T follicular helper cell (primary cell): ENCODE results near the gene RTF1.
"Not testable (repeated sequence)": the region's sequence is repeated elsewhere in the genome, so short reads cannot be mapped to it uniquely, and the experiment has no call there.

Experiments used
- DNase-seq: peaks from one replicate; pipeline ENCODE4 v3.0.0-alpha.2; 2020; ENCODE audit warnings: low read depth
- total RNA-seq, 2 experiments: gene quantifications; one replicate each; lab custom pipeline; 2026; lab: John Stamatoyannopoulos, UW

The RTF1 gene
- total RNA-seq: 60.9 to 73.2 reads per million in 2 experiments

DNA sequence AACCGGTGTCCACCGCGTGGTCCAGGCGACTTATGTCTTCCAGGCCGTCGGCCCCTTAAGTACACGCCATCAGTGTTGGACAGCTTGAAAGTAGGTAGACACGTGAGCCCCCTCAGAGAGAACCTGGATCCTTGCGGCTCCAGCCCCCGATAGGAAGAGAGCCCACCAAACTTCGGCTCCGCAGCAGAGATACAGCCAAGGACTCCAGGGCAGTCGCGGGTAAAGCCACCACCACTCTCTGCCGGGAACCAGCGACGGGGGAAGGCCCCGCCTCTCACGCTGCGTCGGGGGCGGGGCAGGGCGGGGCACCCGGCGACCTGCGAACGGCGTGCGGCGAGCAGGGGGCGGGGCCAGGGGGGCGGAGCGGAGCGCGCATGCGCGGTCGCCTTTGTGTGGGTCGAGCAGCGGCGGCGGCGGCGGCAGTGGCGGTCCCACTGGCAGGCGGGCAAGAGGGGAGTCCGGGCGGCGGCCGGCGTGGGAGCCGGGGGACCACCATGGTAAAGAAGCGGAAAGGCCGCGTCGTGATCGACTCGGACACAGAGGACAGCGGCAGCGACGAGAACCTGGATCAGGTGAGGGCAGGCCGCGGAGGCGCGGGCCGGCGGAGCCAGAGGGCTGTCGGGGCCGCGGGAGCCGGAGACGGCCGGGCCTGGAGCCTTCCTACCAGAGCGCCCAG, at the start of gene RTF1:
Gene RTF1 (plus strand): TSS at position 354 of the 676 bp plus-strand sequence. CDS start 21 bp downstream, at position 375.
- peak; percentile 95 for DNase-seq

GRCh38 chr15:41367418-41367817, 49.5 kb upstream of the RTF1 start:
- no peak for DNase-seq

GRCh38 chr15:41377978-41378377, 38.9 kb upstream of the RTF1 start:
- DNase-seq: no peak

DNA sequence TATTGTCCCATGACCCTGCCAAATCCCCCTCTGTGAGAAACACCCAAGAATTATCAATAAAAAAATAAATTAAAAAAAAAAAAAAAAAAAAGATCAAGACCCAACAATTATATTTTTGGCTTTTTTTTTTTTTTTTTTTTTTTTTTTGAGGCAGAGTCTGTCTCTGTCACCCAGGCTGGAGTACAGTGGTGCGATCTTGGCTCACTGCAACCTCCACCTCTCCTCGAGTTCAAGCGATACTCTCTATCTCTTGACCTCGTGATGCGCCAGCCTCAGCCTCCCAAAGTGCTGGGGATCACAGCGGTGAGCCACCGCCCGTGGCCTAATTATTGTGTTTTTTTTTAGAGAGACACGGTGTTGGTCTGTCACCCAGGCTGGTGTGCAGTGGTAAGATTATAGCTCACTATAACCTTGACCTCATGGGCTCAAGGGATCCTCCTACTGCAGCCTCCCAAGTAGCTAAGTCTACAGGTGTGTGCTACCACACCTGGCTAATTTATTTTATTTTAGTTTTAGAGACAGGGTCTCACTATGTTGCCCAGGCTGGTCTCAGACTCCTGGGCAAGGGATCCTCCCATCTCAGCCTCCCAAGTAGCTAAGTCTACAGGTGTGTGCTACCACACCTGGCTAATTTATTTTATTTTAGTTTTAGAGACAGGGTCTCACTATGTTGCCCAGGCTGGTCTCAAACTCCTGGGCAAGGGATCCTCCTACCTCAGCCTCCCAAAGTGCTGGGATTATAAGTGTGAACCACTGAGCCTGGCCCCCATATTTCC, 32.7 kb upstream of the RTF1 start:
- DNase-seq: not testable (repeated sequence)

DNA sequence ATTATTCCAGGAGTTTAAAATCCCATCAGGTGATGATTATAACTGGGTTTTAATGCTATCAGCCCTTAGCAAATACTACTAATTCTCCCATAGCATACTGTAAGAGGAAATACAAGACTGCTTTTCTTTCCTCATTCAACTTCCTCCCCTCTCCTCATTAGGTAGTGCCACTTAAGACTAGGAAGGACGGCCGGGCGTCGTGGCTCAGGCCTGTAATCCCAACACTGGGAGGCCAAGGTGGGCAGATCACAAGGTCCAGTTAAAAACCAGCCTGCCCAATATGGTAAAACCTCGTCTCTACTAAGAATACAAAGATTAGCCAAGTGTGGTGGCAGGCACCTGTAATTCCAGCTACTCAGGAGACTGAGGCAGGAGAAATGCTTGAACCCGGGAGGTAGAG, 29.2 kb upstream of the RTF1 start:
- no peak for DNase-seq

DNA sequence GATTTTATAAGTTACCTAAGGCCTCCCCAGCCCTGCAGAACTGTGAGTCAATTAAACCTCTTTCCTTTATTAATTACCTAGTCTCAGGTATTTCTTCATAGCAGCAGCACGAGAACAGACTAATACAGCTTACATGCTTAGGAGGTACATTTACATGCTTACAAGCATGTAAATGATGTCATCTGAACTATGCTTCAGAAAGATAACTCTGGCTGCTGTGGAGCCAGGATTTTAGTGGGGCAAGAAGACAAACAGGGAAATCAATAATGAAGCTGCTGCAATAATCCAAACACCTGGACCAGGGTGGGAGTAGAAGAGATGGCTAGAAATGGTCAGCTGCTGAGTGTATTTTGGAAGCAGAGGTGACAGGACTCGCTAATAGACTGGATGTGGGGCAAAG, 24.2 kb upstream of the RTF1 start:
- DNase-seq: no peak

DNA sequence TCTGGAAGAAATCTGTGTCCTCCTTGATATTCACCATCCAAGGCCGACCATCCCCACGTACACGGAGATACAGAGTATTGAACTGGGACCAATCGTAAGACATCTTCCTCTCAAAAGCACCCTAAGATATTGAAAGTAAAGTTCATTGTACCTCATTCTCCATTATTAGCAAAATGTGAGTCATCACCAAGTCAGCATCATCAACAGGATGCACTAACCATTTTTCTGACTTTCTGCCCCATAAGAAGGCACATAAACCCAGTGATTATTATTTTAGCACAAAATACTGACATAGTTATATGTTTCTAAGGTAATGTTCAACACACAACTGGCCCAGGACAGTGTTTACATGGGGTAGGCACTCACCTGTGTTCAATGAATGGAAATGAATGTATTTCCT, 22.0 kb upstream of the RTF1 start:
- no peak for DNase-seq

DNA sequence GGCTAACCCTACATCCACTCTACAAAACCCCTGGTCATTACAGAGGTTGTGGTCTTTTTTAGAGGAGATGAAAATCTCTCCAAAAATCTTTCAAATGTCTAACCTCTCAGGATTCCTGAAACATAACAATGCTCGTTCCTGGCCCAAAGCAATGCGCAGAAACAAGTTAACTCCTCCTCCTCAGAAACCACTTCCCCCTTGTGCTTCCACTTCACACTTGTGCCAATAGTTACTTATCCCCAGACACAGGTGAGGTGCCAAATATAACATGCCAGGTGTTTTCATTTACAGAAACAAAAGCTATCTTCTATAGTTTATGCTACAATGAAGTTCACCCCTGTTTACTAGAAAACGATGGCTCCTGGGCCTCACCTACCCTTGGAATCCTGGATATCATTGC, 20.8 kb upstream of the RTF1 start:
- no peak for DNase-seq

GRCh38 chr15:41401904-41402267, 15.0 kb upstream of the RTF1 start:
- DNase-seq: no peak

- no peak for DNase-seq
These were observed 9.6 kb upstream of the RTF1 start for GRCh38 chr15:41407341-41407740.

DNA sequence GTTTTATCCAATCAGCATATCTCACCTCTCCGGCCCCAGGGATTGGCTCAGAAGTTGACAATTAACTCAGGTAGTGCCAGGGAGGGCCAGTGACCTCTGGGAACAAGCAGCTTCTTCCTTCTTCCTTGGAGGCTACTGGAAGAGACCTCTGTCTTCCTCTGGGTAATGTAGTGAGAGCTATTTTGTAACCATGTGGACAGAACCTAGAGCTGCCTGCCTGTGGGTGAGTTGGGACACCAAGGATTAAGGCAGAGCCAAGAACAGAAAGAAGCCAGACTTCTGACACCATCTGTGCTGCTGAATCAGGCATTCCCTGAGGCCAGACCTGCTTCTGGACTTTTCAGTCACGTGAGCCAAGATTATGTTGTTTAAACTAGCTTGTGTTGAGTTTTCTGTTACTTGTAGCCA, 8.7 kb upstream of the RTF1 start:
- no peak for DNase-seq

DNA sequence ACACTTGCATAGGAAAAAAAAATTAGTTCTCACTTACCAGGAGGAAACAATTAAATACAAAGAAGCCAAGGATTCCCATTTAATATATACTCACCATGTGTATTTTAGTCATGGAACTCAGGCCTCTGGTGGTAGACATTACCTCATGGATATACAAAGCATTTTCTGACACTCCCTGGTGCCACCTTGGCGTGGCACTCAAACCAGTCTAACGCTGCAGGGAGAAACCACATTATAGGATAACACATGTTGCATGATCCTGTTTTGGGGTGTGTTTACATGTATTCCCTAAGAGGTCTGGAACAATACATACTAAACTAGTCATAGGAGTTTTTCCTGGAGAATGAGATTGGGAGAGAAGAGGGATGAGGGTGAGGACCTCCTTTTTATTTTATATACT, 5.9 kb upstream of the RTF1 start:
- no peak for DNase-seq

DNA sequence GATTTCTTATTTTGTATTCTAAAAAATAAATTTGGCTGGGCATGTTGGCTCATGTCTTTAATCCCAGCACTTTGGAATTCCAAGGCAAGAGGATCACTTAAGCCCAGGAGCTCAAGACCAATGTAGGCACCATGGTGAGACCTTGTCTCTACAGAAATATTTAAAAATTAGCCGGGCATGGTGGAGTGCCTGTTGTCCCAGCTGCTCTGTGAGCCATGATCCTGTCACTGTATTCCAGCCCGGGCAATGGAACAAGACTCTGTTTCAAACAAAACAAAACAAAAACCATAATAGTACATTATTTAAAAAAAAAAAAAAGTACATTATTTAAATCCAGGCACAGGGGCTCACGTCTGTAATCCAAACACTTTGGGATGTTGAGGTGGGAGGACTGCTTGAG, 5.5 kb upstream of the RTF1 start:
- DNase-seq: no peak

- no peak for DNase-seq
These were observed 660 bp upstream of the RTF1 start for GRCh38 chr15:41416128-41416741.

DNA sequence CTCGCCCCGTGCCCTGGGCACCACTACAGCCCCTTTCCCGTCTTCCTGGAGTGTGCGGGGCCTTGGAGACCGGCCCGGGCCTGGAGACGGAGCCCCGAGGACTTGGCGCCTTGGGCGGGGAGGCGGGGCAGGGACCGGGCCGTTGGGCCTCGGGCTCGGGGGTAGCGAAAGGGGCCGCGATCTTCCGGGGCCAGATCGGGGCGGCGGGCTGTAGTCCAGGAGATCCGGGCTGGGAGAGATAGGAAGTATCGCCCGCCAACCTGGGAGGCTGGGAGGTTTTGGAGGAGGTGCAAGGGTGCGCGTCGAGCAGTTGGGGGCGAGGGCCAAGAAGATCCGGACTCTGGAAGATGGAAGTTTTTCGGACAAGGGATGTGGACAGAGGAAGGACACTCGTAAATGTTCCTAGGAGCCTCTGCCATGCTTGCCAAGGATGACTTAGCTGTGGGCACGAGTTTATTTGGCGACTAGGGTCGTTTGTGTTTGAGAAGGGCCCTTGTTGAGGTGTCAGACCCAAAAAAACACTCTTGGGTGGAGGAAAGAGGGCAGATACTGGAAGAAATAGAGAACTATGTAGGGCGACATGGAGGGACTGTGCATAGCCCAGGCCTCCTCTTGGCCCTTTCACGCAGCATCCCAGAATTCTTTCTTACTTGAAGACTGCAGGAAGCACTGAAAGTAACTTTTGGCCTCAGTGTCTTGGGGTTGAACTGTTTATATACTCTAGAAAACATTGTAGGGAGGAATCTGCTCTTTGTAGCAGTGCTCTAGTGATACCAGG, 712 bp downstream of the RTF1 start:
- no peak for DNase-seq

- DNase-seq: no peak
These were observed 7.2 kb downstream of the RTF1 start for GRCh38 chr15:41423979-41424659.

DNA sequence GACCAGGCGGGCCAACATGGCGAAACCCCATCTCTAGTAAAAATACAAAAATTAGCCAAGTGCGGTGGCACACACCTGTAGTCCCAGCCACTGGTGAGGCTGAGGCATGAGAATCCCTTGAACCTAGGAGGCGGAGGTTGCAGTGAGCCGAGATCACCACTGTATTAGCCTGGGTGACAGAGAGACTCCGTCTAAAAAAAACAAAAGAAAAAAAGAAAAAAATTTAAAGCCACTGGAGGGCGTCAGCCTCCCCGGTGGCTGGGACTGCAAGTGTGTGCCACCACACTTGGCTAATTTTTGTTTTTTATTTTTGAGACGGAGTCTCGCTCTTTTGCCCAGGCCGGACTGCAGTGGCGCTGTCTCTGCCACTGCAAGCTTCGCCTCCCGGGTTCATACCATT, 7.9 kb downstream of the RTF1 start:
- DNase-seq: no peak

DNA sequence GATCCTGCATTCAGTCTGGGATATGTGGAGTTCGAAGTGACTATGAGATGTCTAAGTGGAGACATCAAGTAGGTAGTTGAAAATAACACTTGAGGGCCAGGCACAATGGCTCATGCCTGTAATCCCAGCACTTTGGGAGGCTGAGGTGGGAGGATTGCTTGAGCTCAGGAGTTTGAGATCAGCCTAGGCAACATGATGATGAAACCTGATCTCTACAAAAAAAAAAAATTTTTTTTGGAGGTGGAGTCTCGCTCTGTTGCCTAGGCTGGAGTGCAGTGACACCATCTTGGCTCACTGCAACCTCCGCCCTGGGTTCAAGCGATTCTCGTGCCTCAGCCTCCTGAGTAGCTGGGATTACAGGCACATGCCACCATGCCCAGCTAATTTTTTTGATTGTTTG, 9.0 kb downstream of the RTF1 start:
- DNase-seq: not testable (repeated sequence)

DNA sequence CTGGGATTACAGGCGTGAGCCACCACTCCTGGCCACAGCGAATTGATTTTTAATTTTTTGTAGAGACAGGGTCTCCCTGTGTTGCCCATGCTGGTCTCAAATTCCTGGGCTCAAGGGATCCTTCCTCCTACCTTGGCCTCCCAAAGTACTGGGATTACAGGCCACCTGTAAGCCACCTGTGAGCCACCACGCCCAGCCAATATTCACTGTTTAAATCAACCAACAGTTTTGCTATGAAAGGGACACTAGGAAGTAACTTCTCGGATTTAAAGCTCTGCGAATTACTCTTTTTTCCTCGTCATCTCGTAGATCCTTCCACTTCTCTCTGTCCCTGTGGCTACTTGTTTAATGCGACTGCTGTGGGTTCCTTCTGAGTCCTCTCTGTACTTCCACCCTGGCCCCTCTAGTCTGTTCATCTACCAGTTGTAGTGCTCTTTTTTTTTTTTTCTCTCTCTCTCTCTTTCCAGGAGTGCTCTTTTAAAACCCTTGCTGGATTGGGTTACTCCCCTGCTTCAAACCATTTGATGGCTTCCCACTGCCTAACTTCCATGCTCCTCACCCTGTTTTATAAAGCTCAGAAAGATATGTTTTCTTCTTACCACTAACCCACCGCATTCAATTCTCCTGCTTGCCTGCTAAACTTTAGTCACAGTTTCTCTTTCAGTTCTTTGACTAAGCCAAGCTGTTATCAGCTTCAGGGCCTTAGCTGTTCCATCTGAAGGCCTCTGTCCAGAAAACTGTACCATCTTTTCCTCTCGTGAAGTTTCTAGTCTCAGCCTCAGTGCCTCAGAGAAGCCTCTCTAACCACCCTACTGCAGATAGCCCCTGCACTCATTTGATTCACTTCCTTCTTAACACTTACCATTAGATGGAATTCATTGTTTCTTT, 12.4 kb downstream of the RTF1 start:
- DNase-seq: no peak

GRCh38 chr15:41435037-41435786, 18.3 kb downstream of the RTF1 start:
- no peak for DNase-seq
